Measurements from ENCODE around the gene FAM181A. TPM values are rescaled to one million over a fixed set of nuclear protein-coding genes. Genes with fewer than 3 reads are reported as not detected.

FAM181A gene
- total and polyA plus RNA-seq, 4 donors = 1.9 to 4.0 (median 3.3) TPM

DNA sequence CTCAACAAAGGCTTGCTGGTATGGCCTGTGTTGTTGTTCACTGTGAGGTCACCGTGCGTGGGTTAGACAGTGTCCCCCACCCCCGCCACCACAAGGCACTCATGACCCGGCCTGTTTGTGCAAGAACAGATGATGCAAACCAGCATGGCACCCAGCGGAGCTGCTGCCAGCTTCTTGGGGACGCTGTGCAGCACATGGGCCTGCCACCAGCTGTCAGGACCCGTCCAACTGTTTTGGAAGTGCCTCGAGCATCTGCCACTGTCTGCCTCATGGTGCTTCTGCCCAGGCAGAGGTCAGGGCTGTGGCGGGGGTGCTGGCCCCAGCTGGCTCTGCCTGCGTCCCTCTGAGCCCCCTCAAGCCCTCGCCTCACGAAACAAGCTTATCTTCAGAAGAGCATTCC is 47.7 kb downstream of the FAM181A start:
- Histone ChIP-seq H3K36me3 (ENCODE audit: control insufficient read depth in 4 of 4, insufficient read depth in 4 of 4, low read length in 4 of 4) (no peaks in the 10 kb centered on the region), H3K4me1 (ENCODE audit: control insufficient read depth in 5 of 5, insufficient read depth in 5 of 5, low read length in 5 of 5) (peaks cover 0 to 8% (median under 1%) of the 10 kb centered on the region in 5 donors), H3K9me3 (ENCODE audit: control insufficient read depth in 4 of 4, insufficient read depth in 3 of 4, low read length in 3 of 4) (peaks cover 0 to 2% (median 0%) of the 10 kb centered on the region in 4 donors), H3K9ac (ENCODE audit: insufficient read depth in 1 of 2, low read length in 2 of 2) (no peak overlapping the region), H3K4me3 (no peak overlapping the region), H3K27ac (ENCODE audit: low read depth in 1 of 2, low read length in 1 of 2) (peak overlapping the region in 1 of 2 donors; percentile 84), H3K27me3 (ENCODE audit: control insufficient read depth in 3 of 3, insufficient read depth in 3 of 3, low read length in 2 of 3) (peaks cover 0 to 4% (median 0%) of the 10 kb centered on the region in 3 donors)
- no peak for ATAC-seq (ENCODE audit: insufficient read depth, low FRiP score)
- DNase-seq = no peak
- TF ChIP-seq, protein P1, sequence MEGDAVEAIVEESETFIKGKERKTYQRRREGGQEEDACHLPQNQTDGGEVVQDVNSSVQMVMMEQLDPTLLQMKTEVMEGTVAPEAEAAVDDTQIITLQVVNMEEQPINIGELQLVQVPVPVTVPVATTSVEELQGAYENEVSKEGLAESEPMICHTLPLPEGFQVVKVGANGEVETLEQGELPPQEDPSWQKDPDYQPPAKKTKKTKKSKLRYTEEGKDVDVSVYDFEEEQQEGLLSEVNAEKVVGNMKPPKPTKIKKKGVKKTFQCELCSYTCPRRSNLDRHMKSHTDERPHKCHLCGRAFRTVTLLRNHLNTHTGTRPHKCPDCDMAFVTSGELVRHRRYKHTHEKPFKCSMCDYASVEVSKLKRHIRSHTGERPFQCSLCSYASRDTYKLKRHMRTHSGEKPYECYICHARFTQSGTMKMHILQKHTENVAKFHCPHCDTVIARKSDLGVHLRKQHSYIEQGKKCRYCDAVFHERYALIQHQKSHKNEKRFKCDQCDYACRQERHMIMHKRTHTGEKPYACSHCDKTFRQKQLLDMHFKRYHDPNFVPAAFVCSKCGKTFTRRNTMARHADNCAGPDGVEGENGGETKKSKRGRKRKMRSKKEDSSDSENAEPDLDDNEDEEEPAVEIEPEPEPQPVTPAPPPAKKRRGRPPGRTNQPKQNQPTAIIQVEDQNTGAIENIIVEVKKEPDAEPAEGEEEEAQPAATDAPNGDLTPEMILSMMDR (IDR thresholded peaks at IDR 0.05; ENCODE audit: control extremely low read depth, extremely low read depth) = no peak
- WGBS, 2 donors = 66 to 79% methylated on average over 12 of the region's 12 CpGs

DNA sequence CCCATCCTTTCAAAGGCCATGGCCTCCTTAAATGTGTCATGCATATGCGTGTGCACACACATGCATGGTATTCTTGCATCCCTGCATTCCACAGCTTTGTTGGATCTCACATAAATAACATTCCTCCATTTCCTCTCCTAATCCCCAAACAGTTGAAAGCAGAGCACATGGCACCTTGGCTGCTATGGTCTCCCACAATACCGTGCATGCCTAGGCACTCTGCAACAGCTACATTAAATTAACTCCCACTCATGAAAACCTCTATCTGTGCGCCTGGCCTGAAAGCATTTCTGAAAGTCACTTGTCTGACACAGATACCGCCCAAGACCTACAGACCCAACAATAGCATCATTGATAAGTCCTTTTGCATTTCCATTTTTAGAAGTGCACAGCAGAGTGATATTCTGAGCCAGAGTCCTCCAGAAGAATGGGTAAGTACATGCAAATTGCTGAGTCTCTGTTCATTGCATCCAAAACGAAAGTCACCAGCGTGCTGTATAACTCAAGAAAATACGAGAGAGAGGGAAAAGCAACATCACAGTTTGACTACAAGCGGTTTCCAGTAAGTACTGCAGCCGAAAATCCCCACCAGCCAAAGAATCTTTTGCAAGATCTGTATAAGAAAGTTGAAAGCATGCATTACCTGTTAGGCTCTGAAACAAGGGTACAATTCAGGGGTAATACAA is 48.8 kb downstream of the FAM181A start:
- DNase-seq (no peak), ATAC-seq (ENCODE audit: insufficient read depth, low FRiP score) (no peak)
- Histone ChIP-seq H3K27ac (ENCODE audit: low read depth in 1 of 2, low read length in 1 of 2) (peak overlapping the region in 1 of 2 donors; percentile 84), H3K4me1 (ENCODE audit: control insufficient read depth in 5 of 5, insufficient read depth in 5 of 5, low read length in 5 of 5) (peaks cover 0 to 8% (median 0%) of the 10 kb centered on the region in 5 donors), H3K9me3 (ENCODE audit: control insufficient read depth in 4 of 4, insufficient read depth in 3 of 4, low read length in 3 of 4) (peaks cover 0 to 2% (median 0%) of the 10 kb centered on the region in 4 donors), H3K9ac (ENCODE audit: insufficient read depth in 1 of 2, low read length in 2 of 2) (no peak overlapping the region), H3K36me3 (ENCODE audit: control insufficient read depth in 4 of 4, insufficient read depth in 4 of 4, low read length in 4 of 4) (no peaks in the 10 kb centered on the region), H3K4me3 (no peak overlapping the region), H3K27me3 (ENCODE audit: control insufficient read depth in 3 of 3, insufficient read depth in 3 of 3, low read length in 2 of 3) (peaks cover 0 to 4% (median 0%) of the 10 kb centered on the region in 3 donors)
- TF ChIP-seq, protein P1 (IDR thresholded peaks at IDR 0.05; ENCODE audit: control extremely low read depth, extremely low read depth) = no peak
- WGBS, 2 donors = 65 to 76% methylated on average over 9 of the region's 9 CpGs

DNA sequence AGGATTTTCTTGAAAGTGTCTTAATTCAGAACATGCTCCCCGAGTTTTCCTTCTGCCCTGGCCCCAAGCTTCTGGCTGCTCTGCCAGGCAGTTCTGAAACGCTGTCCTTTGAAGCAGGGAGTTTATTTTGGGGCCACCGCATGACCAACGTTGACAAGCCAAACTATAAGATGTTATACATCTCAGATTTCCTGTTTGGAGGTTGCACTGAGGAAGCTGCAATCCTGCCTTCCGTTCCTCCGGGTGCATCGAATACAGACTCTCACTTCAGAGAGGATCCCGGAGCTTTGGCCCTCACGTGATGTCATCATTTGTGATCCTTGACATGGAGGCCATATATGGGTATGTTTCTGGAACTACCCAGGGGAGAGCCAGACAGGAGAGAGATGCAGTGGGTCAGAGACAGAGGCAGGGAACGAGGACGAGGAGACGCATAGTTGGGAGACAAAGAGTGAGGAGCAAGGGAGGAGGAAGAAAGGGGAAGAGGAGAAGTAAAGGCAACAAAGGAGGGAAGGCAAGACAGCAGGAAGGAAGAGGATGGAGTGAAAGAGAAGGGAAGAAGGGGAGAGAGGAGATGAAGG is 49.4 kb downstream of the FAM181A start, which contains the start of gene ASB2:
Gene ASB2 (minus strand): TSS at position 94 of the 581 bp plus-strand sequence. CDS start 12,031 bp downstream, outside the sequence.
- TF ChIP-seq, protein P1 (IDR thresholded peaks at IDR 0.05; ENCODE audit: control extremely low read depth, extremely low read depth) = no peak
- no peak for ATAC-seq (ENCODE audit: insufficient read depth, low FRiP score)
- peak within 1 kb of the TSS; percentile 20 to 84 for H3K27ac ChIP-seq (ENCODE audit: low read depth in 1 of 2, low read length in 1 of 2)
- H3K4me3 ChIP-seq = no peak within 1 kb of the TSS
- no peak within 1 kb of the TSS for H3K9ac ChIP-seq (ENCODE audit: insufficient read depth in 1 of 2, low read length in 2 of 2)
- WGBS, 2 donors = 17 to 23% methylated on average over 12 of the region's 12 CpGs
- peaks cover 0 to 12% (median 4%) of the 10 kb centered on the region in 5 donors for H3K4me1 ChIP-seq (ENCODE audit: control insufficient read depth in 5 of 5, insufficient read depth in 5 of 5, low read length in 5 of 5)
- H3K27me3 ChIP-seq (ENCODE audit: control insufficient read depth in 3 of 3, insufficient read depth in 3 of 3, low read length in 2 of 3) = peaks cover 0 to 4% (median 0%) of the 10 kb centered on the region in 3 donors
- peaks cover 0 to 2% (median 0%) of the 10 kb centered on the region in 4 donors for H3K9me3 ChIP-seq (ENCODE audit: control insufficient read depth in 4 of 4, insufficient read depth in 3 of 4, low read length in 3 of 4)
- no peaks in the 10 kb centered on the region for H3K36me3 ChIP-seq (ENCODE audit: control insufficient read depth in 4 of 4, insufficient read depth in 4 of 4, low read length in 4 of 4)
- peak in 1 of 3 donors; percentile 35 for DNase-seq
